ENCODE results near the gene SLC6A3. TPM values are rescaled to one million over a fixed set of nuclear protein-coding genes. Genes with fewer than 3 reads are reported as not detected.

SLC6A3 gene
- total RNA-seq, 1 donor from 2014 or later: 0.16 TPM

GRCh38 chr5:1371218-1371971, 73.8 kb downstream of the SLC6A3 start:
- Mint-ChIP-seq H3K27me3 (ENCODE audit: low read depth) (peaks cover 72% of the 10 kb centered on the region), H3K36me3 (ENCODE audit: low read depth) (no peaks in the 10 kb centered on the region), H3K27ac (ENCODE audit: unreplicated experiment) (no peak overlapping the region), H3K4me1 (no peaks in the 10 kb centered on the region), H3K4me3 (no peak overlapping the region), H3K9me3 (no peaks in the 10 kb centered on the region)
- TF ChIP-seq, protein P1, sequence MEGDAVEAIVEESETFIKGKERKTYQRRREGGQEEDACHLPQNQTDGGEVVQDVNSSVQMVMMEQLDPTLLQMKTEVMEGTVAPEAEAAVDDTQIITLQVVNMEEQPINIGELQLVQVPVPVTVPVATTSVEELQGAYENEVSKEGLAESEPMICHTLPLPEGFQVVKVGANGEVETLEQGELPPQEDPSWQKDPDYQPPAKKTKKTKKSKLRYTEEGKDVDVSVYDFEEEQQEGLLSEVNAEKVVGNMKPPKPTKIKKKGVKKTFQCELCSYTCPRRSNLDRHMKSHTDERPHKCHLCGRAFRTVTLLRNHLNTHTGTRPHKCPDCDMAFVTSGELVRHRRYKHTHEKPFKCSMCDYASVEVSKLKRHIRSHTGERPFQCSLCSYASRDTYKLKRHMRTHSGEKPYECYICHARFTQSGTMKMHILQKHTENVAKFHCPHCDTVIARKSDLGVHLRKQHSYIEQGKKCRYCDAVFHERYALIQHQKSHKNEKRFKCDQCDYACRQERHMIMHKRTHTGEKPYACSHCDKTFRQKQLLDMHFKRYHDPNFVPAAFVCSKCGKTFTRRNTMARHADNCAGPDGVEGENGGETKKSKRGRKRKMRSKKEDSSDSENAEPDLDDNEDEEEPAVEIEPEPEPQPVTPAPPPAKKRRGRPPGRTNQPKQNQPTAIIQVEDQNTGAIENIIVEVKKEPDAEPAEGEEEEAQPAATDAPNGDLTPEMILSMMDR (conservative IDR thresholded peaks at IDR 0.05): no peak
- DNase-seq (ENCODE audit: low read depth, low spot score): no peak

DNA sequence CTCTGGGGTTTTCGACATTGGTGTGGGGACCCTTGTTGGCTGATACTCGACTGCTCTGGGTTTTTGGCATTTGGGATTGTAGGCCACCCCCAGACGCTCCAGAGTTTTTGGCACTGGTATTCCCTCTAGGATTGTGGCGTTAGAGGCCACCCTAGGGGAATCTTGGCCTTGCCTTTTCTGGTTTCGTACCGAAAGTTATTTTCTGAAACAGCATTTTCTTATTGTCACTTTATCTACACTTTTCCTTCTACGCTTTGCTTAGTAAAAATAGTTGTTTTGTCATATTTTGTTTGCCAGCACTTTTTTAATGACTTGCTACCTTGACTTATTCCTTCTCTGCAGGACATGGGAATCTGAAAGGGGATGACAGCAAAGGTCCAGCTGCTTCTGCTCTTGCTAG, 75.2 kb downstream of the SLC6A3 start:
- H3K4me1 Mint-ChIP-seq: no peaks in the 10 kb centered on the region
- H3K27ac Mint-ChIP-seq (ENCODE audit: unreplicated experiment): no peak overlapping the region
- no peaks in the 10 kb centered on the region for H3K9me3 Mint-ChIP-seq
- TF ChIP-seq, protein P1 (conservative IDR thresholded peaks at IDR 0.05): no peak
- H3K27me3 Mint-ChIP-seq (ENCODE audit: low read depth): peaks cover 77% of the 10 kb centered on the region
- H3K4me3 Mint-ChIP-seq: no peak overlapping the region
- no peak for DNase-seq (ENCODE audit: low read depth, low spot score)
- H3K36me3 Mint-ChIP-seq (ENCODE audit: low read depth): no peaks in the 10 kb centered on the region

- TF ChIP-seq, protein P1 (conservative IDR thresholded peaks at IDR 0.05): no peak
- H3K4me1 Mint-ChIP-seq: no peaks in the 10 kb centered on the region
- no peak overlapping the region for H3K4me3 Mint-ChIP-seq
- no peak overlapping the region for H3K27ac Mint-ChIP-seq (ENCODE audit: unreplicated experiment)
- no peaks in the 10 kb centered on the region for H3K9me3 Mint-ChIP-seq
- H3K36me3 Mint-ChIP-seq (ENCODE audit: low read depth): no peaks in the 10 kb centered on the region
- DNase-seq (ENCODE audit: low read depth, low spot score): no peak
- peaks cover 83% of the 10 kb centered on the region for H3K27me3 Mint-ChIP-seq (ENCODE audit: low read depth)
Measured at GRCh38 chr5:1368756-1369155, 76.5 kb downstream of the SLC6A3 start.

DNA sequence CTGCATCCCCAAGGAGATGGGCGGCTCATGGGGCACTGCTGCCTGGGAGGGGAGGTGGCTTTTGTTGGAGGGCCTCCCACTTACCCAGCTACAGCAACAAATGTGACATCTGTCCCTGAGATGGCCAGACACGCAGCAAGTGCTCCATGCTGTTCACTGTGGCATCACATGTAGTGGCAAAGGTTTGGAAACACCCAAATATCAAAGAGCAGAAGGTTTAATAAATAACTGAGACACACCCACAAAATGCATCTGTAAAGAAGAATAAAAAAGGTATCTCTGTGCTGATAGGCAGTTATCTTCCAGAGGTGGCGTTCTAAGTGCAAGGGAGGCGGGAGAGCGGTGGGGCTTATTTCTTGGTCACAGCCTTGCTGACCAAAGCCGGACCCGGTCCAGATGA, 77.0 kb downstream of the SLC6A3 start:
- Mint-ChIP-seq H3K36me3 (ENCODE audit: low read depth) (no peaks in the 10 kb centered on the region), H3K4me1 (no peaks in the 10 kb centered on the region), H3K27me3 (ENCODE audit: low read depth) (peaks cover 87% of the 10 kb centered on the region), H3K27ac (ENCODE audit: unreplicated experiment) (no peak overlapping the region), H3K9me3 (no peaks in the 10 kb centered on the region), H3K4me3 (no peak overlapping the region)
- TF ChIP-seq, protein P1 (conservative IDR thresholded peaks at IDR 0.05): no peak
- DNase-seq (ENCODE audit: low read depth, low spot score): no peak

DNA sequence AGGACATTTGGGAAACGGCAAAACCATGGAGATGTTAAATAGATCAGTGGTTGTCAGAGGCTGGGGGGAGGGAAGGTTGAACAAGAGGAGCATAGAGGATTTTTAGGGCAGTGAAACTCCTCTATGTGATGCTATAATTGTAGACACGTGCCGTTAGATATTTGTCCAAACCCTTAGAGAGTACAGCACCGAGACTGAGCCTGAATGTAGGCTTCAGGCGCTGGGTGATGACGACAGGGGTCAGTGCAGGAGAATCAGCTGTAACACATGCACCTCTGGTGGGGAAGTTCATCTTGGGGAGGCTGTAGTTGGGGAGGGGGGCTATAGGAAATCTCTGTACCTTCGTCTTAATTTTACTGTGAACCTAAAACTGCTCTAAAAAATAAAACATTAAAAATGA, 78.1 kb downstream of the SLC6A3 start:
- Mint-ChIP-seq H3K4me1 (no peaks in the 10 kb centered on the region), H3K9me3 (no peaks in the 10 kb centered on the region), H3K4me3 (no peak overlapping the region), H3K27me3 (ENCODE audit: low read depth) (peaks cover 83% of the 10 kb centered on the region), H3K27ac (ENCODE audit: unreplicated experiment) (no peak overlapping the region), H3K36me3 (ENCODE audit: low read depth) (no peaks in the 10 kb centered on the region)
- DNase-seq (ENCODE audit: low read depth, low spot score): no peak
- TF ChIP-seq, protein P1 (conservative IDR thresholded peaks at IDR 0.05): no peak
